Endothelial cell of umbilical vein (primary cell): ENCODE measurements around the gene INHBB. TPM values are rescaled to one million over a fixed set of nuclear protein-coding genes. Genes with fewer than 3 reads are reported as not detected.

Source experiments
- BruUV-seq: library from RNA; stranded (reverse); fragments of 400-500 nt; replicated peaks from 2 replicates; lab custom pipeline; 2021; lab: Mats Ljungman, UMichigan
- CTCF ChIA-PET: fragments of 300-600, 350-600 bp; sonication (Branson Sonifier 250); formaldehyde crosslinking; loops from one replicate; lab custom pipeline; 2021; ENCODE audit warnings: antibody characterized with exemption, inconsistent platforms; lab: Charles Lee
- POLR2A ChIA-PET: fragments of 300-600, 350-600 bp; sonication (Branson Sonifier 250); formaldehyde crosslinking; loops from one replicate; lab custom pipeline; 2021; ENCODE audit warnings: antibody characterized with exemption, inconsistent platforms; lab: Charles Lee
- DNase-seq: peaks from one replicate; pipeline ENCODE4 v3.0.0-alpha.2; 2011; ENCODE audit warnings: low read depth, low spot score
- FAIRE-seq: peaks from 2 replicates; lab custom pipeline; 2011; peaks lifted over from hg19 to GRCh38; lab: Jason Lieb, UNC
- H2AFZ ChIP-seq: 2 replicates; pipeline ENCODE4 v1.6.0; 2012; ENCODE audit warnings: low read depth, low read length, control low read depth, inconsistent platforms
- H3K27ac ChIP-seq: 2 replicates; pipeline ENCODE4 v1.5.1; 2011; ENCODE audit warnings: low read depth, mild to moderate bottlenecking, control low read depth, low read length, moderate library complexity; ENCODE audit not compliant: insufficient read depth
- H3K27me3 ChIP-seq, 2 experiments: 2 replicates each; pipeline versions ENCODE4 v1.6.0 to v1.6.1; 2011; ENCODE audit warnings: low read length in 2 of 2, mixed read lengths in 1 of 2; ENCODE audit not compliant: control insufficient read depth in 2 of 2, insufficient read depth in 2 of 2
- H3K36me3 ChIP-seq, 2 experiments: 2 replicates in 1 of 2; 3 replicates in 1 of 2; pipeline ENCODE4 v1.5.1; 2011; ENCODE audit warnings: low read length in 2 of 2, mild to moderate bottlenecking in 1 of 2, moderate library complexity in 1 of 2; ENCODE audit not compliant: control insufficient read depth in 2 of 2, insufficient read depth in 2 of 2; ENCODE audit errors: extremely low read depth in 1 of 2
- H3K4me1 ChIP-seq: 3 replicates; pipeline ENCODE4 v1.5.1; 2011; ENCODE audit warnings: mild to moderate bottlenecking, low read length; ENCODE audit not compliant: control insufficient read depth, insufficient read depth; ENCODE audit errors: extremely low read depth
- H3K4me2 ChIP-seq: 2 replicates; pipeline ENCODE4 v1.6.1; 2011; ENCODE audit warnings: low read length, control low read depth, mixed read lengths; ENCODE audit not compliant: insufficient read depth
- H3K4me3 ChIP-seq, 3 experiments: fragments of 200-600 bp in 1 of 3; sonication (generic), shearing (Covaris generic) in 1 of 3; replicated peaks in 1 of 3; 2 replicates each; pipeline ENCODE4 v1.5.1; 2011 to 2016; ENCODE audit warnings: control low read depth in 3 of 3, low read length in 3 of 3, mild to moderate bottlenecking in 2 of 3, inconsistent platforms in 1 of 3, low read depth in 1 of 3, moderate library complexity in 1 of 3; ENCODE audit not compliant: insufficient read depth in 1 of 3
- H3K79me2 ChIP-seq: 2 replicates; pipeline ENCODE4 v1.6.0; 2012; ENCODE audit warnings: low read length, inconsistent platforms; ENCODE audit not compliant: control insufficient read depth, insufficient read depth
- H3K9ac ChIP-seq: replicated peaks from 2 replicates; pipeline ENCODE3; 2011; ENCODE audit warnings: low read length, control low read depth; ENCODE audit not compliant: insufficient read depth; ENCODE audit errors: extremely low read depth
- H3K9me1 ChIP-seq: replicated peaks from 3 replicates; pipeline ENCODE4 v1.6.0; 2011; ENCODE audit warnings: mild to moderate bottlenecking, low read length; ENCODE audit not compliant: control insufficient read depth, insufficient read depth; ENCODE audit errors: extremely low read depth
- H3K9me3 ChIP-seq: replicated peaks from 2 replicates; pipeline ENCODE4 v1.5.1; 2012; ENCODE audit warnings: low read length, inconsistent platforms; ENCODE audit not compliant: control insufficient read depth, insufficient read depth
- H4K20me1 ChIP-seq: replicated peaks from 2 replicates; pipeline ENCODE3; 2011; ENCODE audit warnings: mild to moderate bottlenecking, low read length; ENCODE audit not compliant: control insufficient read depth, insufficient read depth; ENCODE audit errors: extremely low read depth
- CTCF ChIP-seq, 2 donors: IDR thresholded peaks; 1 replicate in 1 of 2; 2 replicates in 1 of 2; pipeline ENCODE4 v1.5.1; 2011; ENCODE audit warnings: low read length in 2 of 2, mild to moderate bottlenecking in 2 of 2, moderate library complexity in 2 of 2, control low read depth in 1 of 2, inconsistent platforms in 1 of 2, low read depth in 1 of 2; ENCODE audit not compliant: insufficient read depth in 1 of 2; ENCODE audit errors: extremely low read depth in 1 of 2
- JUN ChIP-seq: IDR thresholded peaks from 2 replicates; pipeline ENCODE4 v1.6.1; 2011; ENCODE audit warnings: borderline replicate concordance, low read depth; ENCODE audit not compliant: insufficient read length, insufficient read depth
- MAX ChIP-seq: IDR thresholded peaks from 2 replicates; pipeline ENCODE4 v1.6.1; 2011; ENCODE audit not compliant: insufficient read depth, insufficient read length
- POLR2AphosphoS5 ChIP-seq: IDR thresholded peaks from 2 replicates; pipeline ENCODE4 v1.6.1; 2012; ENCODE audit warnings: low read depth, mild to moderate bottlenecking, control low read depth, low read length, moderate library complexity; ENCODE audit not compliant: insufficient read depth
- dilution Hi-C: fragments of 300-500 bp; cut with MboI; formaldehyde crosslinking; loops from one replicate; pipeline ENCODE4 v1.15.0; 2019; ENCODE audit warnings: low sequenced_read_pairs; ENCODE audit not compliant: extremely low pct_ligation_motif_present
- intact Hi-C: fragments of 100-400 bp; cut with micrococcal nuclease; formaldehyde crosslinking; loops from one replicate; pipeline ENCODE4 v1.10.0; 2022
- polyA plus RNA-seq, 4 experiments: library from polyadenylated mRNA; depleted of rRNA in 3 of 4; stranded (reverse) in 3 of 4; unstranded in 1 of 4; fragments of >200 nt; gene quantifications; 2 replicates each; pipeline versions ENCODE4 v1.2.1 to v1.2.3, GENCODE V29; 2011 to 2012; ENCODE audit warnings: missing spikeins in 1 of 4
- total RNA-seq: library from RNA; stranded (reverse); gene quantifications from 2 replicates; pipeline ENCODE4 v1.2.3, GENCODE V29; 2021

Gene INHBB
- total and polyA plus RNA-seq, 2 donors (not counting 3 experiments of a cell fraction or from before 2014, with no cell fraction given): 0.11 to 1.8 TPM

GRCh38 chr2:120394764-120395163 is 48.8 kb downstream of the INHBB start:
- ChIA-PET POLR2A (no interaction called here), CTCF (no interaction called here)
- dilution Hi-C loops (no loop called here), intact Hi-C loops (no loop called here)
- FAIRE-seq (no peak), DNase-seq (no peak)
- no TSS peak for BruUV-seq
- H3K9me1 ChIP-seq: no peaks in the 10 kb centered on the region
- H3K79me2 ChIP-seq: no peaks in the 10 kb centered on the region
- H3K9ac ChIP-seq: no peak overlapping the region
- TF ChIP-seq JUN (no peak), POLR2AphosphoS5 (no peak), CTCF (IDR thresholded peaks at IDR 0.05; ENCODE audit: extremely low read depth in 1 of 2, insufficient read depth in 1 of 2, low read depth in 1 of 2, low read length in 2 of 2) (no peak), MAX (no peak)
- no peak overlapping the region for H3K4me2 ChIP-seq
- no peak overlapping the region for H3K27ac ChIP-seq
- H3K36me3 ChIP-seq: no peaks in the 10 kb centered on the region
- no peak overlapping the region for H3K4me3 ChIP-seq
- no peaks in the 10 kb centered on the region for H3K4me1 ChIP-seq
- H3K9me3 ChIP-seq: no peaks in the 10 kb centered on the region
- H4K20me1 ChIP-seq: no peaks in the 10 kb centered on the region
- H3K27me3 ChIP-seq: no peaks in the 10 kb centered on the region
- no peak overlapping the region for H2AFZ ChIP-seq
